DND-41 (cell line): ENCODE measurements around the gene SAMMSON.
A peak's percentile ranks its signal among the peaks of the same experiment; 100 is the strongest.

Source experiments
- ATAC-seq: fragments of 200-7000 bp; cut with Tn5 transposase; 3 replicates; pipeline ENCODE4 v1.9.1; 2021; ENCODE audit warnings: low read depth; ENCODE audit not compliant: insufficient read depth
- DNase-seq: peaks from one replicate; pipeline ENCODE4 v3.0.0-alpha.2; 2020
- H2AFZ ChIP-seq: 2 replicates; pipeline ENCODE4 v1.6.0; 2012; ENCODE audit warnings: low read depth, low read length
- H3K27ac ChIP-seq: 2 replicates; pipeline ENCODE4 v1.5.1; 2012; ENCODE audit warnings: low read length, inconsistent platforms
- H3K27me3 ChIP-seq: fragments of 200-600 bp; sonication (generic); 2 replicates; pipeline ENCODE4 v1.6.0; 2012; ENCODE audit warnings: low read length, mild to moderate bottlenecking, inconsistent platforms; ENCODE audit not compliant: insufficient read depth, poor library complexity
- H3K36me3 ChIP-seq: 2 replicates; pipeline ENCODE4 v1.5.1; 2012; ENCODE audit warnings: low read length, inconsistent platforms; ENCODE audit not compliant: insufficient read depth
- H3K4me1 ChIP-seq: 2 replicates; pipeline ENCODE4 v1.5.1; 2012; ENCODE audit warnings: mild to moderate bottlenecking, low read length; ENCODE audit not compliant: insufficient read depth
- H3K4me2 ChIP-seq: 2 replicates; pipeline ENCODE4 v1.6.0; 2012; ENCODE audit warnings: mild to moderate bottlenecking, moderate library complexity, low read length, inconsistent platforms; ENCODE audit not compliant: insufficient read depth
- H3K4me3 ChIP-seq, 2 experiments: fragments of 200-600 bp in 1 of 2; shearing (Covaris generic) in 1 of 2; 2 replicates each; pipeline ENCODE4 v1.5.1; 2012 to 2016; ENCODE audit warnings: inconsistent platforms in 2 of 2, low read length in 2 of 2, mild to moderate bottlenecking in 2 of 2, low read depth in 1 of 2, moderate library complexity in 1 of 2
- H3K79me2 ChIP-seq: 2 replicates; pipeline ENCODE4 v1.6.0; 2012; ENCODE audit warnings: low read length, inconsistent platforms; ENCODE audit not compliant: insufficient read depth
- H3K9ac ChIP-seq: 2 replicates; pipeline ENCODE4 v1.6.0; 2012; ENCODE audit warnings: low read depth, mild to moderate bottlenecking, inconsistent platforms, low read length, moderate library complexity
- H3K9me3 ChIP-seq: 2 replicates; pipeline ENCODE4 v1.5.1; 2012; ENCODE audit warnings: low read length, moderate library complexity, mild to moderate bottlenecking, inconsistent platforms; ENCODE audit not compliant: insufficient read depth, severe bottlenecking
- H4K20me1 ChIP-seq: 2 replicates; pipeline ENCODE4 v1.6.0; 2012; ENCODE audit warnings: low read length; ENCODE audit not compliant: insufficient read depth
- CTCF ChIP-seq: IDR thresholded peaks from 2 replicates; pipeline ENCODE4 v1.5.1; 2012; ENCODE audit warnings: borderline replicate concordance, low read length, moderate library complexity, mild to moderate bottlenecking; ENCODE audit not compliant: poor library complexity, severe bottlenecking; ENCODE audit errors: extremely low read depth
- EZH2 ChIP-seq: IDR thresholded peaks from 3 replicates; pipeline ENCODE4 v1.6.1; 2012; ENCODE audit warnings: borderline replicate concordance, low read depth, mild to moderate bottlenecking, moderate library complexity, low read length, inconsistent platforms; ENCODE audit not compliant: severe bottlenecking

SAMMSON gene

GRCh38 chr3:70078778-70079177, 79.2 kb downstream of the SAMMSON start:
- no peak overlapping the region for H3K4me3 ChIP-seq
- no peak overlapping the region for H2AFZ ChIP-seq
- H4K20me1 ChIP-seq, result no peaks in the 10 kb centered on the region
- H3K36me3 ChIP-seq, result no peaks in the 10 kb centered on the region
- H3K27me3 ChIP-seq, result peaks cover 19% of the 10 kb centered on the region
- H3K9me3 ChIP-seq, result no peaks in the 10 kb centered on the region
- no peaks in the 10 kb centered on the region for H3K4me1 ChIP-seq
- no peaks in the 10 kb centered on the region for H3K79me2 ChIP-seq
- TF ChIP-seq CTCF, result no peak
- no peak for TF ChIP-seq EZH2
- ATAC-seq (no peak), DNase-seq (no peak)
- H3K27ac ChIP-seq, result no peak overlapping the region
- no peak overlapping the region for H3K9ac ChIP-seq
- no peak overlapping the region for H3K4me2 ChIP-seq

- no peak overlapping the region for H3K27ac ChIP-seq
- no peak for DNase-seq
These were observed 86.1 kb downstream of the SAMMSON start for GRCh38 chr3:70085613-70086012.

GRCh38 chr3:70086336-70086735, 86.8 kb downstream of the SAMMSON start:
- Histone ChIP-seq H2AFZ (no peak overlapping the region), H3K4me1 (no peaks in the 10 kb centered on the region), H4K20me1 (no peaks in the 10 kb centered on the region), H3K27ac (no peak overlapping the region), H3K9ac (no peak overlapping the region), H3K27me3 (peaks cover 19% of the 10 kb centered on the region), H3K4me2 (no peak overlapping the region), H3K4me3 (no peak overlapping the region), H3K9me3 (no peaks in the 10 kb centered on the region), H3K79me2 (no peaks in the 10 kb centered on the region), H3K36me3 (no peaks in the 10 kb centered on the region)
- DNase-seq (no peak), ATAC-seq (no peak)
- TF ChIP-seq CTCF, result no peak
- no peak for TF ChIP-seq EZH2

More at GRCh38 chr3:70085613-70086012, 86.1 kb downstream of the SAMMSON start:
- H2AFZ ChIP-seq, result no peak overlapping the region
- ATAC-seq, result no peak
- no peaks in the 10 kb centered on the region for H3K9me3 ChIP-seq
- no peaks in the 10 kb centered on the region for H3K36me3 ChIP-seq
- H3K4me3 ChIP-seq, result no peak overlapping the region
- no peaks in the 10 kb centered on the region for H4K20me1 ChIP-seq
- H3K79me2 ChIP-seq, result no peaks in the 10 kb centered on the region
- no peak overlapping the region for H3K4me2 ChIP-seq
- peaks cover 19% of the 10 kb centered on the region for H3K27me3 ChIP-seq
- H3K4me1 ChIP-seq, result no peaks in the 10 kb centered on the region
- H3K9ac ChIP-seq, result no peak overlapping the region
- TF ChIP-seq EZH2, result no peak
- TF ChIP-seq CTCF, result no peak

GRCh38 chr3:70090322-70090913, 90.9 kb downstream of the SAMMSON start:
- Histone ChIP-seq H3K27me3 (peaks cover 4% of the 10 kb centered on the region), H2AFZ (no peak overlapping the region), H3K4me3 (no peak overlapping the region), H3K79me2 (no peaks in the 10 kb centered on the region), H3K9ac (no peak overlapping the region), H3K36me3 (no peaks in the 10 kb centered on the region), H3K27ac (no peak overlapping the region), H3K4me2 (no peak overlapping the region), H3K4me1 (no peaks in the 10 kb centered on the region), H4K20me1 (no peaks in the 10 kb centered on the region), H3K9me3 (no peaks in the 10 kb centered on the region)
- DNase-seq (no peak), ATAC-seq (no peak)
- peak; percentile 67 for TF ChIP-seq CTCF
- no peak for TF ChIP-seq EZH2
